GM15510 (cell line): ENCODE results near the gene PLEKHH3.
A peak's percentile ranks its signal among the peaks of the same experiment; 100 is the strongest.

ENCODE experiments used
- POLR2A ChIP-seq: IDR thresholded peaks from 3 replicates; pipeline ENCODE4 v1.6.1; 2011; ENCODE audit warnings: borderline replicate concordance; ENCODE audit not compliant: insufficient read length; ENCODE audit errors: extremely low read depth

The PLEKHH3 gene

GRCh38 chr17:42676424-42677011, at the start of gene PLEKHH3:
Gene PLEKHH3, minus strand, starts transcription at chr17:42676994. Its CDS starts 431 bp downstream, at chr17:42676563.
- peak; percentile 73 for TF ChIP-seq POLR2A

GRCh38 chr17:42725143-42725542, 48.3 kb upstream of the PLEKHH3 start:
- no peak for TF ChIP-seq POLR2A

GRCh38 chr17:42723636-42724035, 46.8 kb upstream of the PLEKHH3 start:
- TF ChIP-seq POLR2A: no peak

- TF ChIP-seq POLR2A: no peak
Measured at GRCh38 chr17:42720996-42721583, 44.3 kb upstream of the PLEKHH3 start.

- TF ChIP-seq POLR2A: no peak
Measured at GRCh38 chr17:42709561-42709960, 32.8 kb upstream of the PLEKHH3 start.

- TF ChIP-seq POLR2A: no peak
Measured at GRCh38 chr17:42708588-42708987, 31.8 kb upstream of the PLEKHH3 start.

GRCh38 chr17:42706732-42707131, 29.9 kb upstream of the PLEKHH3 start:
- no peak for TF ChIP-seq POLR2A

GRCh38 chr17:42704837-42705494, 28.2 kb upstream of the PLEKHH3 start:
- TF ChIP-seq POLR2A: no peak

GRCh38 chr17:42704490-42704836, 27.7 kb upstream of the PLEKHH3 start:
- no peak for TF ChIP-seq POLR2A

GRCh38 chr17:42702446-42702845, 25.7 kb upstream of the PLEKHH3 start:
- no peak for TF ChIP-seq POLR2A

GRCh38 chr17:42700586-42701289, 23.9 kb upstream of the PLEKHH3 start:
- no peak for TF ChIP-seq POLR2A

- no peak for TF ChIP-seq POLR2A
Measured at GRCh38 chr17:42699415-42699740, 22.6 kb upstream of the PLEKHH3 start.

GRCh38 chr17:42698736-42699414, 22.1 kb upstream of the PLEKHH3 start:
- no peak for TF ChIP-seq POLR2A

GRCh38 chr17:42697108-42697811, 20.5 kb upstream of the PLEKHH3 start:
- no peak for TF ChIP-seq POLR2A
